PC-3 (cell line): ENCODE results near the gene ERP27. TPM values are rescaled to one million over a fixed set of nuclear protein-coding genes. Genes with fewer than 3 reads are reported as not detected.
A peak's percentile ranks its signal among the peaks of the same experiment; 100 is the strongest.

Source experiments
- ATAC-seq: fragments of 200-7000 bp; cut with Tn5 transposase; 2 replicates; pipeline ENCODE4 v1.9.1; 2020; ENCODE audit warnings: mild to moderate bottlenecking, moderate library complexity
- BruUV-seq: library from RNA; stranded (reverse); fragments of 400-500 nt; replicated peaks from 2 replicates; lab custom pipeline; 2021; lab: Mats Ljungman, UMichigan
- CTCF ChIA-PET: fragments of 300-600 bp; sonication (Branson Sonifier 250); formaldehyde crosslinking; loops from one replicate; lab custom pipeline; 2022; ENCODE audit warnings: antibody characterized with exemption; lab: Charles Lee
- POLR2A ChIA-PET: fragments of 300-600 bp; sonication (Branson Sonifier 250); formaldehyde crosslinking; loops from one replicate; lab custom pipeline; 2022; ENCODE audit warnings: antibody characterized with exemption; ENCODE audit not compliant: unreplicated experiment; lab: Charles Lee
- DNase-seq: peaks from one replicate; pipeline ENCODE4 v3.0.0-alpha.2; 2015
- H2AFZ ChIP-seq: fragments of 300-600 bp; sonication (generic); 2 replicates; pipeline ENCODE4 v1.6.0; 2016; ENCODE audit warnings: antibody characterized with exemption, low read length
- H3F3A ChIP-seq: fragments of 300-600 bp; sonication (generic); one replicate; pipeline ENCODE4 v1.6.0; 2017; ENCODE audit warnings: antibody characterized with exemption, low read length, control low read depth, mild to moderate bottlenecking; ENCODE audit not compliant: unreplicated experiment
- H3K27ac ChIP-seq: fragments of 300-600 bp; sonication (generic); 2 replicates; pipeline ENCODE4 v1.5.1; 2016; ENCODE audit warnings: mild to moderate bottlenecking, low read length
- H3K27me3 ChIP-seq: fragments of 300-600 bp; sonication (generic); 2 replicates; pipeline ENCODE4 v1.6.1; 2016; ENCODE audit warnings: low read length, mixed read lengths
- H3K36me3 ChIP-seq: fragments of 300-600 bp; sonication (generic); 2 replicates; pipeline ENCODE4 v1.6.1; 2016; ENCODE audit warnings: low read depth, mixed run types, low read length, mixed read lengths
- H3K4me1 ChIP-seq: fragments of 300-600 bp; sonication (generic); 2 replicates; pipeline ENCODE4 v1.5.1; 2016; ENCODE audit warnings: low read length; ENCODE audit not compliant: insufficient read depth
- H3K4me2 ChIP-seq: fragments of 300-600 bp; sonication (generic); 2 replicates; pipeline ENCODE4 v1.6.0; 2016; ENCODE audit warnings: low read length
- H3K4me3 ChIP-seq: fragments of 300-600 bp; sonication (generic); 2 replicates; pipeline ENCODE4 v1.5.1; 2016; ENCODE audit warnings: mild to moderate bottlenecking, low read length, mixed read lengths
- H3K79me2 ChIP-seq: fragments of 300-600 bp; sonication (generic); 2 replicates; pipeline ENCODE4 v1.6.1; 2017; ENCODE audit warnings: low read length, mixed read lengths
- H3K9ac ChIP-seq: fragments of 300-600 bp; sonication (generic); 2 replicates; pipeline ENCODE4 v1.6.0; 2016; ENCODE audit warnings: mild to moderate bottlenecking, low read length
- H3K9me2 ChIP-seq: fragments of 300-600 bp; sonication (generic); replicated peaks from 2 replicates; pipeline ENCODE4 v1.6.1; 2016; ENCODE audit warnings: mixed run types, low read length, mixed read lengths
- H3K9me3 ChIP-seq: fragments of 300-600 bp; sonication (generic); 2 replicates; pipeline ENCODE4 v1.6.1; 2016; ENCODE audit warnings: low read length, mixed read lengths
- H4K20me1 ChIP-seq: fragments of 300-600 bp; sonication (generic); 2 replicates; pipeline ENCODE4 v1.6.1; 2016; ENCODE audit warnings: low read length, mixed read lengths
- CTCF ChIP-seq: fragments of 300-600 bp; sonication (generic); conservative IDR thresholded peaks from 2 replicates; pipeline ENCODE4 v1.5.1; 2017; ENCODE audit warnings: antibody characterized with exemption, low read depth, mild to moderate bottlenecking, low read length
- EZH2 ChIP-seq: fragments of 300-600 bp; sonication (generic); IDR thresholded peaks from one replicate; pipeline ENCODE4 v1.6.1; 2017; ENCODE audit warnings: antibody characterized with exemption, mild to moderate bottlenecking, low read length; ENCODE audit not compliant: unreplicated experiment
- EZH2phosphoT487 ChIP-seq: fragments of 300-600 bp; sonication (generic); IDR thresholded peaks from 2 replicates; pipeline ENCODE4 v1.6.1; 2018; ENCODE audit warnings: mild to moderate bottlenecking, antibody characterized with exemption, low read length, borderline replicate concordance
- intact Hi-C: fragments of 100-400 bp; cut with micrococcal nuclease; formaldehyde crosslinking; loops from 2 replicates; pipeline ENCODE4 v1.9.0; 2023
- total RNA-seq: library from RNA; depleted of rRNA; stranded (reverse); fragments of >200 nt; gene quantifications from 2 replicates; pipeline ENCODE4 v1.2.3, GENCODE V29; 2014

ERP27 gene
- total RNA-seq, 1 experiment from 2014 or later = not detected

DNA sequence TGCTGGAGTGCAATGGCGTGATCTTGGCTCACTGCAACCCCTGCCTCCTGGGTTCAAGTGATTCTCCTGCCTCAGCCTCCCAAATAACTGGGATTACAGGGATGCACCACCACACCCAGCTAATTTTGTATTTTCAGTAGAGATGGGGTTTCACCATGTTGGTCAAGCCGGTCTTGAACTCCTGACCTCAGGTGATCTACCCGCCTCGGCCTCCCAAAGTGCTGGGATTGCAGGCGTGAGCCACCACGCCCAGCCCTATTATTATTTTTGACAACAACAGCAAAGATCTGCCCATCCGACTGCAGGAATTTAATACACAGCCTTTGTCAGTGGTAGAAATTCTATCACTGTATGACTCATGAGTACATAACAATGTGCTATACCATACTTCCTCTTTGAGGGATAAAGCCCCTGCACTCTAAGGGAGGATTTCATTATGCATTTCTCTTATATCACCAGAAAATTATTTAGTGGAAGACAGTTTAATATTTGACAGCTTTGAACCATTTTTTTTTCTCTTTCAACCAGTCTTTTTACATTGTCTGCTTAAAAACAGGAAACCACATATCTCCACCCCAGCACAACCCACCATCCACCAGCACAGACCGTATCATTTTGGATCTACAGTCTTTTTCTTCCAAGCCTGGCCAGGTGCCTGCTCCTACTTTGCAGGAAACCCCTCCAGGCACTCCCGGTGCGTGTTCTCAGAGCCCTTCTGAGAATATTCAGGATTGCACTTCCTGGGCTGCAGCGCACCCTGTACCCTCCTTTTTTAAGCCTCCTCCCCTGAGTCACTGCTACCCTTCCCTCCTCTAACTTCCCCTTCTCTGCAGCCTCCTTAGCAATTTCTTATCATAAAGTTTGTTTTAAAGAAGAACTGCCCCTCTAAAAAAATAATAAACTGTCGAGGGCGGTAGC is 22.5 kb upstream of the ERP27 start:
- H3K9me3 ChIP-seq = no peaks in the 10 kb centered on the region
- H3K4me2 ChIP-seq = peak overlapping the region; percentile 84
- intact Hi-C loops = loop anchor here (2.0 kb wide), 1 partner anchor 30 kb away; no protein-coding TSS in a partner anchor
- peak overlapping the region; percentile 59; the same call in 1 of the 2 replicates for H3K4me3 ChIP-seq
- ChIA-PET POLR2A (no interaction called here), CTCF (no interaction called here)
- H3K79me2 ChIP-seq = no peaks in the 10 kb centered on the region
- DNase-seq = peak; percentile 66
- BruUV-seq = no TSS peak
- H3K4me1 ChIP-seq = peaks cover 17% of the 10 kb centered on the region
- H3F3A ChIP-seq = no peaks in the 10 kb centered on the region
- H2AFZ ChIP-seq = peak overlapping the region; percentile 64
- no peaks in the 10 kb centered on the region for H3K36me3 ChIP-seq
- no peaks in the 10 kb centered on the region for H3K9me2 ChIP-seq
- H3K9ac ChIP-seq = peak overlapping the region; percentile 33; the same call in 1 of the 2 replicates
- no peaks in the 10 kb centered on the region for H3K27me3 ChIP-seq
- H4K20me1 ChIP-seq = no peaks in the 10 kb centered on the region
- no peak for TF ChIP-seq CTCF
- no peak for TF ChIP-seq EZH2
- no peak for TF ChIP-seq EZH2phosphoT487
- H3K27ac ChIP-seq = peak overlapping the region; percentile 87
- ATAC-seq = peak; percentile 93

DNA sequence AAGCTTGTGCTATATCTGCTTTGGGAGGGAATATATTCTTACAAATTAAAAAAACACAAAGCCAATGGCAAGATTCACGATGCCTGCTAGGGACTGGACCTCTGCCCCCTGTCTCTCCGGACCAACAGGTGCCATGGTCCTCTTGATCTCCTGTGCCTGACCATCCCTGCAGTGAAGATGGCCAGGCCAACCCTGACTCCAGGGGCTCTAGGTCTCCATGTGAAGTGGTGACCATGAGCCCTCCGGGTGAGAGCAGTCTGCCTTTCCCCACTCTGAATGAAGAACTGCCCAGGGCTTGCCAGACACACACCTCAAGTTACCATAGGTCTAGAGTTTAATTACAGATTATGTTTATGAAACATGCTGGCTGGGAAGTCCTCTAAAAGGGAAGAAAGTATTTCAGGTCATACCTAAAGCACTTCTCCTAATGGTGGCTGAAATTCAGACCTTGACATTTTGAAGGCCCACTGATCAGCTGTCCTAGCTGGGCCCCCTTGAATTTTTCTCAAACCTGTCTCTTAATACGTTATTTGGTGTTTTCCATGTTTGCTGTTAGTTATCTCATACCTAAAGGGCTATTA is 21.7 kb upstream of the ERP27 start:
- no peak for TF ChIP-seq CTCF
- no peak for TF ChIP-seq EZH2phosphoT487
- TF ChIP-seq EZH2 = no peak
- ChIA-PET CTCF (no interaction called here), POLR2A (no interaction called here)
- Histone ChIP-seq H3K36me3 (no peaks in the 10 kb centered on the region), H2AFZ (no peak overlapping the region), H3F3A (no peaks in the 10 kb centered on the region), H3K9ac (no peak overlapping the region), H3K27me3 (no peaks in the 10 kb centered on the region), H4K20me1 (no peaks in the 10 kb centered on the region), H3K4me3 (no peak overlapping the region), H3K9me2 (no peaks in the 10 kb centered on the region), H3K4me2 (no peak overlapping the region), H3K4me1 (peaks cover 17% of the 10 kb centered on the region), H3K27ac (peak overlapping the region; percentile 87), H3K79me2 (no peaks in the 10 kb centered on the region), H3K9me3 (no peaks in the 10 kb centered on the region)
- BruUV-seq = no TSS peak
- DNase-seq (no peak), ATAC-seq (no peak)
- intact Hi-C loops = loop anchor here (2.0 kb wide), 1 partner anchor 29 kb away; no protein-coding TSS in a partner anchor
